Jurkat, Clone E6-1 (cell line): ENCODE results near the gene IL1RAPL2.
"Not testable (repeated sequence)": the region's sequence is repeated elsewhere in the genome, so short reads cannot be mapped to it uniquely, and the experiment has no call there.

Experiments used
- DNase-seq: peaks from one replicate; pipeline ENCODE4 v3.0.0-alpha.2; 2011; ENCODE audit warnings: low read depth, low spot score
- H3K4me3 ChIP-seq: 2 replicates; pipeline ENCODE4 v1.5.1; 2011; ENCODE audit warnings: mild to moderate bottlenecking, low read length, control low read depth, moderate library complexity

Gene IL1RAPL2

GRCh38 chrX:104668550-104668949 is 102.6 kb downstream of the IL1RAPL2 start:
- DNase-seq: no peak
- no peak overlapping the region for H3K4me3 ChIP-seq

- no peak overlapping the region for H3K4me3 ChIP-seq
- DNase-seq: no peak
Observed at GRCh38 chrX:104669063-104669462, 103.1 kb downstream of the IL1RAPL2 start.

- no peak for DNase-seq
- H3K4me3 ChIP-seq: no peak overlapping the region
Observed at GRCh38 chrX:104670051-104670450, 104.1 kb downstream of the IL1RAPL2 start.

DNA sequence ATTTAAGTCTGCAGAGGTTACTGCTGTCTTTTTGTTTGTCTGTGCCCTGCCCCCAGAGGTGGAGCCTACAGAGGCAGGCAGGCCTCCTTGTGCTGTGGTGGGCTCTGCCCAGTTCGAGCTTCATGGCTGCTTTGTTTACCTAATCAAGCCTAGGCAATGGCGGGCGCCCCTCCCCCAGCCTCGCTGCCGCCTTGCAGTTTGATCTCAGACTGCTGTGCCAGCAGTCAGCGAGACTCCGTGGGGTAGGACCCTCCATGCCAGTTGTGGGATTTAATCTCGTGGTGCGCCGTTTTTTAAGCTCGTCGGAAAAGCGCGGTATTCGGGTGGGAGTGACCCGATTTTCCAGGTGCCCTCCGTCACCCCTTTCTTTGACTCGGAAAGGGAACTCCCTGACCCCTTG is 111.5 kb downstream of the IL1RAPL2 start:
- H3K4me3 ChIP-seq, DNase-seq: not testable (repeated sequence)

GRCh38 chrX:104679175-104679574 is 113.2 kb downstream of the IL1RAPL2 start:
- no peak overlapping the region for H3K4me3 ChIP-seq
- DNase-seq: no peak

- no peak for DNase-seq
- H3K4me3 ChIP-seq: no peak overlapping the region
Observed at GRCh38 chrX:104681214-104681613, 115.2 kb downstream of the IL1RAPL2 start.

DNA sequence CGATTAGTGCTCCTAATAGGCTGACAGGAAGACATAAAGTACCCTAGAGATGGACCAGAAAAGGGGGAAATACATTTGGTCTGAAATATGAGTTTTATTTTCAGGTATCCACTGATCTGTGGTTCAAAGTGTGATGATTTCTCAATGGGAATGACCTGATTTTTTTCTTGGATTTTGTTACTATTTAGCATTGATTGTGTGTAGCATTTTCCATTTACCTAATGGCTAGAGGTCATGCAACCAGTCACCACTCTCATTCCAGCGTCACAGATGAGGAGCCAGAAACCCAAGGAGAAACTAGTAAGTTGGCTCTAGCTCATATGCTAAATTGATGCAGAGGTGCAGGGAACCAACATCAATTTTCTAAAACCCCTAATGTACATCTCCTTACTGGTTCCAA is 118.1 kb downstream of the IL1RAPL2 start:
- H3K4me3 ChIP-seq: no peak overlapping the region
- no peak for DNase-seq

DNA sequence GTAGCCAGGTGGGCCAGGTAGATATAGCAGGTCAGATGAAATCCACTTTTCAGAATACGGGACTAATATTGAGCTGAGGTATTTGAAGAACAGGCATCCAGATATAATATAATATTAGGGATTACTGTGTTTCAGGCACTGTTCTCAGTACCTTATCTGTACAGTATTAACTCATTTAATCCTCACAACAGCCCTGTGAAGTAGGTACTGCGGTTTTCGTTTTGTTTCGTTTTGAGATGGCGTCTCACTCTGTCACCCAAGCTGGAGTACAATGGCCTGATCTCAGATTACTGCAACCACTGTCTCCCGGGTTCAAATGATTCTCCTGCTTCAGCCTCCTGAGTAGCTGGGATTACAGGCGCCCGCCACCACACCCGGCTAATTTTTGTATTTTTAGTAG is 129.6 kb downstream of the IL1RAPL2 start:
- H3K4me3 ChIP-seq: no peak overlapping the region
- DNase-seq: no peak

DNA sequence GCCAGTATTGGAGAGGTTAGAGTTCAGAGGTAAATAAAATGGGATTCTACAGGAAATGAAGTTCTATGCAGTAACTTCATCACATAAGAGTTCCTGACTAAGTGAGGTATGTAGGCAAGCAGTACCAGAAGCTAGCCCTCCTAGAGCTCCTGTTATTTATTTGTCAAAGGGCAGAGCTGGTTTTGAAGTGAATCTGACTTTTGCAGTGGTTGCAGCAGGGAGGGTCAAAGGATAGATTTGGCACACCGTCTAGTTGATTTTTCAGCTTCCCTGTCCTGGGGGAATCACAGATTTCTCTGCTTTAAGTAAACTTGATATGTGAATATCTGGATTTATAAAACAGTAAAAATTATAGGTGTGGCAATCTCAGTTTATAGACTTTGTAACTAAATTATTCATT is 130.7 kb downstream of the IL1RAPL2 start:
- no peak overlapping the region for H3K4me3 ChIP-seq
- DNase-seq: no peak

DNA sequence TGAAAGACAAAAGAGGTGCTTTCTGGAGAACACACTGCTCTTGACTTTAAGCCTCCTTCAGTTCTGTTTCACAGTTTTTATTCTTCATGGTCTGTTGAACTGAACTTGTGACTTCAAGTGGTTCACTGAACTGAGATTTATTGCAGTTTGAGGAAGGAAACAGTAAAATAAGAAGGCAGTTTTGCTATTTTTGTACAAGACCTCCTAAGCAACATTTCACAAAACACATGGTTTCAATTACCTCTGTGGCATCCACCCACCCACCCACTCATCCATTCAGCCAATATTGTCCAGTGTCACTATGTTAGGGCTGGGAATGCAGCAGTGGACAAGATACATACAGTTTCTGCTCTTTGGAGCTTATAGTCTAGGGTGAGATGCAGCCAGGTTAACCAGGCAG is 131.3 kb downstream of the IL1RAPL2 start:
- H3K4me3 ChIP-seq: no peak overlapping the region
- no peak for DNase-seq

DNA sequence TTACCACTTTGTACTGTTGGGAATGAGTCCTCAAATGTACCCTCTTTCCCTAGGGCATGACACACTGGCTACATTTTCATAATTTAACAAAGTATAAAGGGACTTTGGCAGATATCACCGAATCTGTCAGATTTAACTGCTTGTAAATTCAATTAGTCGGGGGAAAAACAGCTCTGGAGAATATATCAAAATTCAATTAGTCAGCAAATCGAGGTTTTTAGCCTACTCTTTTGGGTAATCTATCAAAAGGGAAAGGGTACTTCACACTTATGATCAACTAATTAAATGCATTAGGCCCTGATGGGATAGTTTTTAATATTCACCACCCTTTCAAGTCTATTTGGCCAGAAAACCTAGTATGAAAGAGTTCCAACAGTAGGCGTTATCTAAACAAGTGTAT is 141.0 kb downstream of the IL1RAPL2 start:
- DNase-seq: no peak
- H3K4me3 ChIP-seq: no peak overlapping the region

- H3K4me3 ChIP-seq: no peak overlapping the region
- no peak for DNase-seq
Observed at GRCh38 chrX:104707572-104707971, 141.6 kb downstream of the IL1RAPL2 start.

GRCh38 chrX:104712515-104712914 is 146.5 kb downstream of the IL1RAPL2 start:
- no peak for DNase-seq

DNA sequence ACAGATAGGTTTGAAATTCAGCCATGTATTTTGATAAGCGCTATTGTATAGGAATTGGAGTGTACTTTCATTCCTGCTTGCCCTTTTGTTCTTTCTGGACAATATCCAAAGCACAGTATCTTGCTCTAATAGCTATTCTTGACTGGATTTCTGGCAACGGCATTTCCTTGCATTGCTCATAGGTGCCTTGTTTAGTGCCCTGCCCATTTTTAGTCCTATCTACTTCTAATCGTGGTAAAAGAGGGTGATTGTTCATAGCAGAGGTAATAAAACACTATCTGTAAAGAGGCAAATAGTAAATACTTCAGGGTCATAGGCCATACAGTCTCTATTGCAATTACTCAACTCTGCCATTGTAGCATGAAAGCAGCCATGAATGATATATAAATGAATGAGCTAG is 155.9 kb downstream of the IL1RAPL2 start:
- no peak overlapping the region for H3K4me3 ChIP-seq
- DNase-seq: no peak

More at GRCh38 chrX:104712515-104712914, 146.5 kb downstream of the IL1RAPL2 start:
- no peak overlapping the region for H3K4me3 ChIP-seq

GRCh38 chrX:104728456-104728855 is 162.5 kb downstream of the IL1RAPL2 start:
- no peak overlapping the region for H3K4me3 ChIP-seq
- no peak for DNase-seq

- no peak overlapping the region for H3K4me3 ChIP-seq
- no peak for DNase-seq
Observed at GRCh38 chrX:104742355-104742754, 176.4 kb downstream of the IL1RAPL2 start.

DNA sequence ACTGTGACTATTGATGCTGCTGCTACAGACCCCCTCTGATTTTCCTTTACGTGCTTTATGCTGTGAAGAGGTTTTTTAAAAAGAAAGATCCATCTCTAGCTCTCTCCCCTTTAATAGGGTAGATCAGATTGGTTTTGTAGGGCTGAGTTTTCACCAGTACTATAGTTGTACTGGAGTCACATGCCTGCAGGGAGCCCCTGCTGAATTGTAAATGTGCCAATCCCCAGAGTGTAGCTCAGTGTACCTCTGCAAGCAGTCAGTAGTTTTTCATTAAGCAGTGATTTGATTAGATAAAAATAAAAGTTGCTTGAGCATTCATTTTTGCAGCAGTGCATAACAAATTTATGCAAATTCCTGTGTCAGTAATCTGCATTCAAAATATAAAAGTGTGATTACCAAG is 179.2 kb downstream of the IL1RAPL2 start:
- no peak overlapping the region for H3K4me3 ChIP-seq
- no peak for DNase-seq

DNA sequence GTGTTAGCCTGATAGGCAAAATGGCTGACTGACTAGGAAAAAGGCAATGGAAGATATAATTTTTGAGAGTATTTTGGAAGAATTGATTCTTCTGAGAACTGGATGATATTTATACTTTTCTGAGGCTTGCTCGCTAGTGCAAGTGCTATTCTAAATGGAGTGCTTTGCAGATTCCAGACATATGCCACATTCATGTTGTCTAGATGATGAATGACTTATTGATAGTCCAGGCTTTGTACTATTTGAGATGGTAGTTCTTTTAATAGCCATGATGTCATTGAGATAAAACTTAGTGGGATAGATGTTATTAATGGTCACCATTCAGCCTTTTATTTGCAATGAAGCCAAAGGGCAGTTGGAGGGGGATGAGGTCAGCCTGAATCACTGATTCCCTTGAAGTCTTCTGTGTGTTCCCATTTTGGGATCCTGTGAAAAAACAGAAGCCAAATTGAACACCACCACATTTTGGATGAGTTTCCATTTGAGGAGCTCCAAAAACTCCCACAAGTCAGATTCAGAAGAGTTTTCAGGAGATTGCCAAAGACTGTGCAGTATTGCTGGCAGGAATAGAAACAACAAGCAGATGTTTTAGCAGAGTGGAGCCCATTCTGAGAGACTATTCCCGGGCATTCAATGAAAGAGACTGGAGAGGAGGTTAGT is 184.1 kb downstream of the IL1RAPL2 start:
- no peak overlapping the region for H3K4me3 ChIP-seq
- DNase-seq: no peak

- no peak for DNase-seq
- H3K4me3 ChIP-seq: no peak overlapping the region
Observed at GRCh38 chrX:104762641-104763040, 196.6 kb downstream of the IL1RAPL2 start.

DNA sequence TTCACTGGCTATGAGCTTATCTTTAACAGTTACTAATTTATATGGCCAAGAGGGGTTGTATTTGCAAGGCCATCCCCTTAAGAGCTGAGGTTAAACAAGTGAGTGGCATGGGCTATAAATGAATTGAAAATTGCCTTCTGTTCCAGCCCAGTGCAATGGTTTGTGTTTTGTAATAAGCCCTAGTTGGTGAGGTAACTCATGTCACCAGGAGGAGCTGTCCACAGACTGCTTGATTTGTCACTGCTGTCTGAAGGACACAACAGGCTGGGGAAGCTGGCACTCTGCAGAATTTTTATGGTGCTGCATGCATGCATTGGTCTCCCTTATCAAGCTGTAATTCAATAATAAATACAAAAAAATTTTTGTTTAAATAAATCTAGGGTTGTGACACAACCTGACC is 223.8 kb downstream of the IL1RAPL2 start:
- no peak overlapping the region for H3K4me3 ChIP-seq
- no peak for DNase-seq

- H3K4me3 ChIP-seq: no peak overlapping the region
- DNase-seq: no peak
Observed at GRCh38 chrX:104795804-104796203, 229.8 kb downstream of the IL1RAPL2 start.

GRCh38 chrX:104803219-104803618 is 237.2 kb downstream of the IL1RAPL2 start:
- H3K4me3 ChIP-seq: no peak overlapping the region
- DNase-seq: no peak
